ENCODE measurements around the gene PNPLA8.

The PNPLA8 gene

DNA sequence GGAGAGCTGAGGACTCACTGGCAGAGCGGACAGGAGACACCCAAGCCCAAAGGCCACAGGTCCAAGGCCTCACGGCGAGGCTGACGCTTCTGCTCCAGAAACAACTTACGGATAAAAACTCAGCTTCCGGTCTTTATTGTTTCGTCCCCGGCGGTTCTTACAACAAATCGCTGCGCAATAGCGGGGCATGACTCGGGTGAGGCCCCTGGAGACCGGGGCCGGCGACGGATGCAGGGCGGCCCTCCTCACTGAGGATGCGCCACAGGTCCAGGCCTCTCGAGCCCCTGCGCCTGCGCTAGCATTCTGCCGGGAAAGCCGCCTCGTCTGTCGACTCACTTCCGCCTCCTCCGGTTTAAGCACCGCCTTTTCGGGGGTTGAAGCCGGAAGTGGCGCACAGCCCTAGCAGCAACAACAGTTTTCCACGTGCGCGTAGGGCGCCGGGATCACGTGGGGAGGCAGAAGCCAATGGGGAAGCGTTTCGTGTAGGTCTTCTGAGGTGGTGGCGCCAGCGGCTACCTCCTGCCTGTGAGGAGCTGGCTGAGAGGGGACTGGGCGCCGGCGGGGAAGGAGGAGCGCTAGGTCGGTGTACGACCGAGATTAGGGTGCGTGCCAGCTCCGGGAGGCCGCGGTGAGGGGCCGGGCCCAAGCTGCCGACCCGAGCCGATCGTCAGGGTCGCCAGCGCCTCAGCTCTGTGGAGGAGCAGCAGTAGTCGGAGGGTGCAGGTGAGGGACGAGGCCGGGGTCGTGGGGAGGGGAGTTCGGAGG, 43.6 kb upstream of the PNPLA8 start, which contains the start of the genes DNAJB9 and THAP5:
Gene DNAJB9 (plus strand): TSS at position 494 of the 765 bp plus-strand sequence. CDS start 1,853 bp downstream, outside the sequence.
Gene THAP5 (minus strand): TSS at position 326 of the 765 bp plus-strand sequence. CDS start 137 bp downstream, at position 189.
- Histone ChIP-seq H3K4me1 (ENCODE audit: insufficient read depth, poor library complexity, severe bottlenecking) (peaks cover 20% of the 10 kb centered on the region), H3K36me3 (ENCODE audit: low read depth) (peaks cover 61% of the 10 kb centered on the region)
- peak; percentile 91 for ATAC-seq (ENCODE audit: low read depth)

DNA sequence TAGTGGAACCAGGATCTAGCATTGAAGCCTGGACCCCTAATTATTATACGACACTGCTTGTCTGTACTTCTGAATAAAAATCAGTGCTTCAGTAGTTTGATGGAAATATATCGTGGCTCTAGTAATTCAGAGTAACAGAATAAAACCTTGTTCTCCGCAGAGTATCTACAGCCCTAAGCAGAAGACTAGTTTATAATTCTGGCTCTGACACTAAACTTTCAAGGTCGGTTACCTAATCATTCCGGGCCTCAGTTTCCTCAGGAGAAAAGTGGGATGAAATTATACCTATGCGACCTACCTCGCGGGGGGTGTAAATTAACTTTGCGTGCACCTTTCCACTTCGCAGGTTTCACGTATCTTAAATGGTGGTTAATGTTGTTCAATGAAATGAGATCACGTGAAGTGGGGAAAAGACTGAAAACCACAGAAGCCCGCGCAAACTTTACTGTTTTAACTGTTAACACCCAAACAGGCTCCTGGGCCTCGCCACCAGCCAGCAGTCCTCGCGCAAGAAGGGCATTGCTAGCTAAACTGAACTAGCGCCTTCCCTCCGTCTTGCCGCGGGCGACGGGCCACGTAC, 43.0 kb upstream of the PNPLA8 start:
- ATAC-seq (ENCODE audit: low read depth): no peak
- no peaks in the 10 kb centered on the region for H3K27me3 ChIP-seq (ENCODE audit: insufficient read depth, poor library complexity, severe bottlenecking)
- H3K4me3 ChIP-seq (ENCODE audit: severe bottlenecking): peak overlapping the region; percentile 75
- no peaks in the 10 kb centered on the region for H3K9me3 ChIP-seq (ENCODE audit: severe bottlenecking)
- H3K27ac ChIP-seq (ENCODE audit: poor library complexity, severe bottlenecking): peak overlapping the region; percentile 71
- peaks cover 60% of the 10 kb centered on the region for H3K36me3 ChIP-seq (ENCODE audit: low read depth)
- peaks cover 20% of the 10 kb centered on the region for H3K4me1 ChIP-seq (ENCODE audit: insufficient read depth, poor library complexity, severe bottlenecking)
- no peak for TF ChIP-seq CTCF (IDR thresholded peaks at IDR 0.05; ENCODE audit: poor library complexity, severe bottlenecking)
- no peak for DNase-seq (ENCODE audit: low spot score)

More for the DNA sequence above, 43.6 kb upstream of the PNPLA8 start, which contains the start of the genes DNAJB9 and THAP5:
- no peak for TF ChIP-seq CTCF (IDR thresholded peaks at IDR 0.05; ENCODE audit: poor library complexity, severe bottlenecking)
- Histone ChIP-seq H3K27me3 (ENCODE audit: insufficient read depth, poor library complexity, severe bottlenecking) (no peaks in the 10 kb centered on the region), H3K4me3 (ENCODE audit: severe bottlenecking) (peak within 1 kb of the TSS; percentile 75), H3K9me3 (ENCODE audit: severe bottlenecking) (no peaks in the 10 kb centered on the region), H3K27ac (ENCODE audit: poor library complexity, severe bottlenecking) (peak within 1 kb of the TSS; percentile 71)
- DNase-seq (ENCODE audit: low spot score): peak; percentile 98

DNA sequence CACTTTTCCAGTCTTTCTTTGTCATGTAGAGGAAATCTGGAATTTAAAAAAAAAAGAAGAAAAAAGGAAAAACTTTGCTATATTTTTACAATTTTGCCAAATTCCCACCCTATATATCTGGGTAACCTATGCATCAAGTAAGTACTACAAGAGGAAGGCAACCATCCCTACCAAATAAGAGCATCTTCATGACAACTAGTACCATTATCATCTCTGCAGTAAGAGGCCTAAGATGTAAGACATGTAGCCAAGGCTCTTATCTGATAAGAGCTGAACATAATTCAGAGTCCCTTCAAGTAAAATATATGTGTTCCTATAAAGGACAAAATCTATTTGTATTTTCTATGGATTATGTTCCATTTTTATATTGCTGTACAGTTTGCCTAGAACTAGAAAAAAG, 40.1 kb upstream of the PNPLA8 start:
- Histone ChIP-seq H3K4me3 (ENCODE audit: severe bottlenecking) (no peak overlapping the region), H3K4me1 (ENCODE audit: insufficient read depth, poor library complexity, severe bottlenecking) (peaks cover 11% of the 10 kb centered on the region), H3K9me3 (ENCODE audit: severe bottlenecking) (no peaks in the 10 kb centered on the region), H3K27ac (ENCODE audit: poor library complexity, severe bottlenecking) (no peak overlapping the region), H3K27me3 (ENCODE audit: insufficient read depth, poor library complexity, severe bottlenecking) (no peaks in the 10 kb centered on the region), H3K36me3 (ENCODE audit: low read depth) (peaks cover 45% of the 10 kb centered on the region)
- no peak for TF ChIP-seq CTCF (IDR thresholded peaks at IDR 0.05; ENCODE audit: poor library complexity, severe bottlenecking)
- ATAC-seq (ENCODE audit: low read depth): no peak
- DNase-seq (ENCODE audit: low spot score): no peak

- H3K36me3 ChIP-seq (ENCODE audit: low read depth): peaks cover 30% of the 10 kb centered on the region
- no peak overlapping the region for H3K27ac ChIP-seq (ENCODE audit: poor library complexity, severe bottlenecking)
- no peaks in the 10 kb centered on the region for H3K4me1 ChIP-seq (ENCODE audit: insufficient read depth, poor library complexity, severe bottlenecking)
- H3K9me3 ChIP-seq (ENCODE audit: severe bottlenecking): peaks cover 5% of the 10 kb centered on the region
- no peak for ATAC-seq (ENCODE audit: low read depth)
- no peak for TF ChIP-seq CTCF (IDR thresholded peaks at IDR 0.05; ENCODE audit: poor library complexity, severe bottlenecking)
- H3K4me3 ChIP-seq (ENCODE audit: severe bottlenecking): no peak overlapping the region
- DNase-seq (ENCODE audit: low spot score): no peak
- no peaks in the 10 kb centered on the region for H3K27me3 ChIP-seq (ENCODE audit: insufficient read depth, poor library complexity, severe bottlenecking)
Measured at GRCh38 chr7:108561047-108561619, 35.2 kb upstream of the PNPLA8 start.
